Measurements from ENCODE around the gene DPP10.

DNA sequence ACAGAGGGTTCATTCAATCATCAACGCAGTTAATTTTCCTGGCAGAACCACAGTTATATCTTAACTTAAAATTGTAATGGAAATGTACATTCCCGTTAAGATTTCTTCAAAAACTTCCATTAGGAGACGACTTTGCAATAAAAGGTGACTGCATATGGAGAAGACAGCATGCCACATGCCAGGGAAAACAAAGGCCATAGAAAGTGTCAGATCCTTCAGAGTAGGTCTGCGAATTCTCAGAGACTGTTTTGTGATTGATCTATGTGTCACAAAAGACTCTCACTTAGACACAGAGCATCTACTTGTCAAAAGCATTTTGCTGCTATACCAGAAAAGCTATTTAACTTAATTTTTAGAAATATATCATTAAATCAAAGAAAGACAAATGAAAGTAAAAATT is 274.6 kb downstream of the DPP10 start:
- TF ChIP-seq CTCF (IDR thresholded peaks at IDR 0.05) (no peak), EZH2 (IDR thresholded peaks at IDR 0.05) (no peak)

Measured in neural progenitor cell (in vitro differentiated cells).